Gastrocnemius medialis (tissue), 4 donors: ENCODE results near the gene TLR9. TPM values are rescaled to one million over a fixed set of nuclear protein-coding genes. Genes with fewer than 3 reads are reported as not detected.

Source experiments
- ATAC-seq, 2 donors: fragments of 150-250 bp; one replicate each; pipeline ENCODE4 v1.9.1; 2016
- DNase-seq, 2 donors: peaks; one replicate each; pipeline ENCODE4 v3.0.0-alpha.2; 2019
- H3K27ac ChIP-seq, 4 donors: fragments of 200-600 bp; sonication (generic); 1 replicate in 1 of 4; 2 replicates in 3 of 4; pipeline ENCODE4 v1.5.1; 2016 to 2018; ENCODE audit warnings: mild to moderate bottlenecking in 2 of 4, moderate library complexity in 1 of 4
- H3K27me3 ChIP-seq, 3 donors: fragments of 200-600 bp; sonication (generic) in 2 of 3; 1 replicate in 1 of 3; 2 replicates in 2 of 3; pipeline versions ENCODE4 v1.5.1 to v1.6.0; 2016 to 2019; ENCODE audit warnings: mild to moderate bottlenecking in 1 of 3, moderate library complexity in 1 of 3
- H3K36me3 ChIP-seq, 2 donors: fragments of 200-600 bp; sonication (generic) in 1 of 2; one replicate each; pipeline ENCODE4 v1.5.1; 2017 to 2018
- H3K4me1 ChIP-seq, 2 donors: fragments of 200-600 bp; sonication (generic) in 1 of 2; one replicate each; pipeline ENCODE4 v1.5.1; 2016 to 2017; ENCODE audit warnings: mild to moderate bottlenecking in 2 of 2
- H3K4me3 ChIP-seq, 4 donors: fragments of 200-600 bp; sonication (generic) in 3 of 4; 1 replicate in 1 of 4; 2 replicates in 3 of 4; pipeline ENCODE4 v1.5.1; 2016 to 2019; ENCODE audit warnings: mild to moderate bottlenecking in 2 of 4
- H3K9me3 ChIP-seq, 3 donors: fragments of 200-600 bp; sonication (generic) in 2 of 3; 1 replicate in 1 of 3; 2 replicates in 2 of 3; pipeline ENCODE4 v1.5.1; 2016 to 2019
- CTCF ChIP-seq, 5 experiments: fragments of 450-650 bp in 3 of 5; fragments of 200-600 bp in 2 of 5; sonication (generic) in 2 of 5; IDR thresholded peaks in 4 of 5; conservative IDR thresholded peaks in 1 of 5; 1 replicate in 4 of 5; 2 replicates in 1 of 5; pipeline ENCODE4 v1.5.1; 2016 to 2019; ENCODE audit warnings: antibody characterized with exemption in 5 of 5, mild to moderate bottlenecking in 3 of 5, moderate library complexity in 3 of 5
- POLR2A ChIP-seq, 2 donors: fragments of 450-650 bp; IDR thresholded peaks; one replicate each; pipeline ENCODE4 v1.6.1; 2017; ENCODE audit warnings: antibody characterized with exemption in 2 of 2, mild to moderate bottlenecking in 2 of 2, moderate library complexity in 2 of 2
- in situ Hi-C, 4 donors: fragments of 200-750 bp; cut with MboI; loops; one replicate each; pipeline versions ENCODE4 v1.15.0 to v1.8.0; 2017; ENCODE audit warnings: low sequenced_read_pairs in 4 of 4
- intact Hi-C: fragments of 100-400 bp; cut with DNase I; formaldehyde crosslinking; loops from one replicate; pipeline ENCODE4 v1.15.1; 2023; ENCODE audit warnings: low total_unique reads
- total RNA-seq, 4 donors: library from RNA; depleted of rRNA; stranded (reverse); fragments of >200 nt; gene quantifications; one replicate each; pipeline versions ENCODE4 v1.1.0 to v1.2.3, GENCODE V29; 2016

The TLR9 gene
- total RNA-seq, 4 donors from 2014 or later, result 0.07 to 0.41 (median 0.13) TPM; not detected in 1

- Histone ChIP-seq H3K4me1 (peaks cover 7 to 9% of the 10 kb centered on the region in 2 donors), H3K27ac (no peak overlapping the region), H3K9me3 (no peaks in the 10 kb centered on the region), H3K4me3 (no peak overlapping the region), H3K36me3 (no peaks in the 10 kb centered on the region), H3K27me3 (no peaks in the 10 kb centered on the region)
- TF ChIP-seq POLR2A (IDR thresholded peaks at IDR 0.05), result no peak
- no peak for DNase-seq
- no peak for ATAC-seq
- intact Hi-C loops, result no loop called here
- in situ Hi-C loops, result no loop called here
These were observed 2.9 kb downstream of the TLR9 start for GRCh38 chr3:52222319-52223221.

- peaks cover 15 to 17% of the 10 kb centered on the region in 2 donors for H3K4me1 ChIP-seq
- no peaks in the 10 kb centered on the region for H3K27me3 ChIP-seq
- in situ Hi-C loops (no loop called here), intact Hi-C loops (no loop called here)
- peak in 1 of 2 donors; percentile 27 for DNase-seq
- H3K27ac ChIP-seq, result no peak overlapping the region
- H3K9me3 ChIP-seq, result no peaks in the 10 kb centered on the region
- no peak for ATAC-seq
- H3K36me3 ChIP-seq, result no peaks in the 10 kb centered on the region
- no peak overlapping the region for H3K4me3 ChIP-seq
- no peak for TF ChIP-seq CTCF (IDR thresholded peaks at IDR 0.05 in 4 of 5, conservative IDR thresholded peaks at IDR 0.05 in 1 of 5)
- TF ChIP-seq POLR2A (IDR thresholded peaks at IDR 0.05), result no peak
These were observed 3.7 kb downstream of the TLR9 start for GRCh38 chr3:52221563-52222318.

- intact Hi-C loops, result no loop called here
- no peak overlapping the region for H3K27ac ChIP-seq
- in situ Hi-C loops, result no loop called here
- H3K36me3 ChIP-seq, result no peaks in the 10 kb centered on the region
- TF ChIP-seq POLR2A (IDR thresholded peaks at IDR 0.05) (no peak), CTCF (IDR thresholded peaks at IDR 0.05 in 4 of 5, conservative IDR thresholded peaks at IDR 0.05 in 1 of 5) (no peak)
- DNase-seq, result peak in 1 of 2 donors; percentile 14
- H3K4me1 ChIP-seq, result peaks cover 20 to 23% of the 10 kb centered on the region in 2 donors
- ATAC-seq, result no peak
- no peaks in the 10 kb centered on the region for H3K27me3 ChIP-seq
- no peak overlapping the region for H3K4me3 ChIP-seq
- H3K9me3 ChIP-seq, result no peaks in the 10 kb centered on the region
These were observed 4.3 kb downstream of the TLR9 start for GRCh38 chr3:52221141-52221562.

GRCh38 chr3:52220380-52221026, 4.9 kb downstream of the TLR9 start:
- ATAC-seq (peak; percentile 39 to 55), DNase-seq (peak; percentile 52 to 78)
- in situ Hi-C loops (no loop called here), intact Hi-C loops (no loop called here)
- no peak overlapping the region for H3K27ac ChIP-seq
- H3K27me3 ChIP-seq, result no peaks in the 10 kb centered on the region
- no peak overlapping the region for H3K4me3 ChIP-seq
- peak; percentile 69 to 93 (median 89) for TF ChIP-seq CTCF (IDR thresholded peaks at IDR 0.05 in 4 of 5, conservative IDR thresholded peaks at IDR 0.05 in 1 of 5)
- no peak for TF ChIP-seq POLR2A (IDR thresholded peaks at IDR 0.05)
- H3K9me3 ChIP-seq, result no peaks in the 10 kb centered on the region
- H3K36me3 ChIP-seq, result no peaks in the 10 kb centered on the region
- H3K4me1 ChIP-seq, result peaks cover 20 to 28% of the 10 kb centered on the region in 2 donors
